NCI-H2029 treated with DMSO at 0.1 percent for 48 hours (cell line): ENCODE measurements around the gene FXYD2.

Source experiments
- DNase-seq: peaks from one replicate; lab custom pipeline; 2025; lab: John Stamatoyannopoulos, UW

Gene FXYD2

GRCh38 chr11:117834838-117835443 lies 10.4 kb upstream of the FXYD2 start:
- no peak for DNase-seq

GRCh38 chr11:117834068-117834810 lies 9.7 kb upstream of the FXYD2 start:
- DNase-seq = no peak

- peak; percentile 98 for DNase-seq
These were observed 8.9 kb upstream of the FXYD2 start for GRCh38 chr11:117833401-117833891.

GRCh38 chr11:117832511-117832910 lies 8.0 kb upstream of the FXYD2 start:
- no peak for DNase-seq

- no peak for DNase-seq
These were observed 7.3 kb upstream of the FXYD2 start for GRCh38 chr11:117831661-117832415.

- DNase-seq = no peak
These were observed 6.3 kb upstream of the FXYD2 start for GRCh38 chr11:117830674-117831351.

- no peak for DNase-seq
These were observed 5.5 kb upstream of the FXYD2 start for GRCh38 chr11:117830072-117830471.

- no peak for DNase-seq
These were observed 4.8 kb upstream of the FXYD2 start for GRCh38 chr11:117829369-117829725.

GRCh38 chr11:117828611-117829368 lies 4.2 kb upstream of the FXYD2 start:
- no peak for DNase-seq

- DNase-seq = no peak
These were observed 3.3 kb upstream of the FXYD2 start for GRCh38 chr11:117827521-117828511.

- no peak for DNase-seq
These were observed 2.3 kb upstream of the FXYD2 start for GRCh38 chr11:117826832-117827231.

GRCh38 chr11:117826190-117826570 lies 1.6 kb upstream of the FXYD2 start:
- DNase-seq = no peak

GRCh38 chr11:117825538-117826189 lies 1.1 kb upstream of the FXYD2 start:
- DNase-seq = no peak

GRCh38 chr11:117823946-117824420 lies 561 bp downstream of the FXYD2 start:
- no peak for DNase-seq

- DNase-seq = no peak
These were observed 1.1 kb downstream of the FXYD2 start for GRCh38 chr11:117823294-117823945.

GRCh38 chr11:117822074-117823033 lies 2.2 kb downstream of the FXYD2 start:
- no peak for DNase-seq

GRCh38 chr11:117821431-117821830 lies 3.1 kb downstream of the FXYD2 start:
- DNase-seq = no peak

GRCh38 chr11:117820516-117820915 lies 4.0 kb downstream of the FXYD2 start:
- DNase-seq = no peak
